Nephron (organoid): ENCODE data around the gene BRICD5.

ENCODE experiments used
- H3K27ac Mint-ChIP-seq, 3 experiments: 2 replicates each; pipeline ENCODE4 v1.8.0; 2020; ENCODE audit warnings: mixed read lengths in 3 of 3, mild to moderate bottlenecking in 2 of 3, moderate library complexity in 1 of 3
- H3K27me3 Mint-ChIP-seq: 2 replicates; pipeline ENCODE4 v1.8.0; 2021; ENCODE audit warnings: low read depth, mild to moderate bottlenecking, moderate library complexity, mixed read lengths
- H3K36me3 Mint-ChIP-seq: 2 replicates; pipeline ENCODE4 v1.8.0; 2020; ENCODE audit warnings: low read depth, mixed read lengths
- H3K4me1 Mint-ChIP-seq: 2 replicates; pipeline ENCODE4 v1.8.0; 2020; ENCODE audit warnings: mixed read lengths
- H3K4me3 Mint-ChIP-seq, 3 experiments: 2 replicates each; pipeline ENCODE4 v1.8.0; 2020; ENCODE audit warnings: mild to moderate bottlenecking in 3 of 3, mixed read lengths in 3 of 3, moderate library complexity in 2 of 3
- H3K9me3 Mint-ChIP-seq: 2 replicates; pipeline ENCODE4 v1.8.0; 2020; ENCODE audit warnings: mixed read lengths
- CTCF ChIP-seq, 3 experiments: fragments of 200-600 bp; sonication (generic); IDR thresholded peaks; one replicate each; pipeline ENCODE4 v1.5.0; 2021; ENCODE audit warnings: antibody characterized with exemption in 3 of 3; ENCODE audit not compliant: unreplicated experiment in 3 of 3

BRICD5 gene

DNA sequence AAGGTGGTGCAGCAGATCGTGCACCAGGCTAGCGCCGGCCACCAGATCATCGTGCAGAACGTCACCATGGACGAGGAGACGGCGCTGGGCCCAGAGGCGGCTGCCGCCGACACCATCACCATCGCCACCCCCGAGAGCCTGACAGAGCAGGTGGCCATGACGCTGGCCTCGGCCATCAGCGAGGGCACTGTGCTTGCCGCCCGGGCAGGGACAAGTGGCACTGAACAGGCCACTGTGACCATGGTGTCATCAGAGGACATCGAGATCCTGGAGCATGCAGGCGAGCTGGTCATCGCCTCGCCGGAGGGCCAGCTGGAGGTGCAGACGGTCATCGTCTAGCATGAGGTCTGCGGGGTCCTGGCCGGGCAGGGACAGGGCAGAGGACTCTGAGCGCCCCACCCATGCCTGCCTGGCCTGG is 24.6 kb upstream of the BRICD5 start:
- TF ChIP-seq CTCF (IDR thresholded peaks at IDR 0.05; ENCODE audit: unreplicated experiment in 3 of 3) = no peak
- H3K27me3 Mint-ChIP-seq = peaks cover 37% of the 10 kb centered on the region
- H3K4me1 Mint-ChIP-seq = no peaks in the 10 kb centered on the region

GRCh38 chr16:2234813-2235170 is 24.1 kb upstream of the BRICD5 start:
- Mint-ChIP-seq H3K36me3 (peaks cover 4% of the 10 kb centered on the region), H3K4me1 (no peaks in the 10 kb centered on the region), H3K4me3 (no peak overlapping the region), H3K9me3 (no peaks in the 10 kb centered on the region), H3K27ac (no peak overlapping the region), H3K27me3 (peaks cover 34% of the 10 kb centered on the region)
- no peak for TF ChIP-seq CTCF (IDR thresholded peaks at IDR 0.05; ENCODE audit: unreplicated experiment in 3 of 3)

More for the DNA sequence above, 24.6 kb upstream of the BRICD5 start:
- H3K27ac Mint-ChIP-seq = no peak overlapping the region
- no peaks in the 10 kb centered on the region for H3K9me3 Mint-ChIP-seq
- H3K36me3 Mint-ChIP-seq = no peaks in the 10 kb centered on the region
- no peak overlapping the region for H3K4me3 Mint-ChIP-seq

DNA sequence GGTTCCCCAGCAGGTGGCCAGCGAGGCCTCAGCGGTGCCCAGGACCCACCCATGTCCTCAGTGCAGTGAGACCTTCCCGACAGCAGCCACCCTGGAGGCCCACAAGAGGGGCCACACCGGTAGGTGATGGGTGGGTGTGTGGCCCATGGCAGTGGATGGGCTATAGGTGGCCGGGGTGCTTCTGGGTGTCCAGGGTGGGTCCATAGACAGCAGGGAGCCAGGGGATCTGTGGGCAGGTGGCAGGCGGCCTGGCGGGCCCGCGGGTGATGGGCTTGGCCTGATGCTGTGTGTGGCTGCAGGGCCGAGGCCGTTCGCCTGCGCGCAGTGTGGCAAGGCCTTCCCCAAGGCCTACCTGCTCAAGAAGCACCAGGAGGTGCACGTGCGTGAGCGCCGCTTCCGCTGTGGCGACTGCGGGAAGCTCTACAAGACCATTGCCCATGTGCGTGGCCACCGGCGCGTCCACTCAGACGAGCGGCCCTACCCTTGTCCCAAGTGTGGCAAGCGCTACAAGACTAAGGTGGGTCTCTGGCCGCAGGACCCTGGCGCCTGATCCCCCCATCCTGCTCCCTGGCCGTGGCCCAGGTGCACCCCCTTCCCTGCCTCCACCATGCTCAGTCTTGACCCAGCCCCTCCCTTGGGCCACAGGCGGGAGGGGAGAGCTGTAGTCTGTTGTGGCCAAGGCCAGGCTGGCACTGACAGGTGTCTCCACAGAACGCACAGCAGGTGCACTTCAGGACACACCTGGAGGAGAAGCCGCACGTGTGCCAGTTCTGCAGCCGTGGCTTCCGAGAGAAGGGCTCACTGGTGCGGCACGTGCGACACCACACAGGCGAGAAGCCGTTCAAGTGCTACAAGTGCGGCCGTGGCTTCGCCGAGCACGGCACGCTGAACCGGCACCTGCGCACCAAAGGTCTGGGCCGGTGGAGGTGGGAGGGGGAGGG is 23.5 kb upstream of the BRICD5 start:
- no peak overlapping the region for H3K27ac Mint-ChIP-seq
- H3K4me3 Mint-ChIP-seq = no peak overlapping the region
- TF ChIP-seq CTCF (IDR thresholded peaks at IDR 0.05; ENCODE audit: unreplicated experiment in 3 of 3) = no peak
- H3K36me3 Mint-ChIP-seq = peaks cover 4% of the 10 kb centered on the region
- H3K4me1 Mint-ChIP-seq = no peaks in the 10 kb centered on the region
- peaks cover 29% of the 10 kb centered on the region for H3K27me3 Mint-ChIP-seq
- H3K9me3 Mint-ChIP-seq = no peaks in the 10 kb centered on the region

DNA sequence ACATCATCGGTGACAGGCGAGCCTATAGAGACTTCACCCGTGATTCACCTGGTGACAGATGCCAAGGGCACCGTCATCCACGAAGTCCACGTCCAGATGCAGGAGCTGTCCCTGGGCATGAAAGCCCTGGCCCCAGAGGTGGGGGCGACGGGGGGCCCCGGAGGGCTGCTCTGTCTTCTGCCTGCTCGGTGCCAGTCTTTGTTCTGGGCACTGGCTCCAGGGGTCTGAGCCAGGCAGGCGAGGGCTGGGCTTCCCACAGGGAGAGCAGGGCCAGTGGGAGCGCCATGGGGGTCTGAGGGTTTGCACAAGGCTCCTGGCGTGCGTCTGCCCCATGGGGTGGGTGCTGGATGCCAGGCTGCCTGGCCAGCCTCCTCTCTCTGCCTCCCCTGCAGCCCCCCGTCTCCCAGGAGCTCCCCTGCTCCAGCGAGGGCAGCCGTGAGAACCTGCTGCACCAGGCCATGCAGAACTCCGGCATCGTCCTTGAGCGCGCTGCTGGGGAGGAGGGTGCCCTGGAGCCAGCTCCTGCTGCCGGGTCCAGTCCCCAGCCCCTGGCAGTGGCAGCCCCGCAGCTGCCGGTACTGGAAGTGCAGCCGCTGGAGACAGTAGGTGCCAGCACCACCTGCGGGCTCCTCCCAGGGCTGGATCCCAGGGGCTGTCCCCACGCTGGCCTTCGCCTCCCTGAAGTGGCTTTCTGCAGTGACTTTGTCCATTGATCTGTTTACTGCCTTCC is 22.5 kb upstream of the BRICD5 start:
- Mint-ChIP-seq H3K9me3 (no peaks in the 10 kb centered on the region), H3K27ac (no peak overlapping the region), H3K4me3 (no peak overlapping the region), H3K36me3 (peaks cover 4% of the 10 kb centered on the region), H3K27me3 (peaks cover 25% of the 10 kb centered on the region), H3K4me1 (no peaks in the 10 kb centered on the region)
- TF ChIP-seq CTCF (IDR thresholded peaks at IDR 0.05; ENCODE audit: unreplicated experiment in 3 of 3) = no peak

GRCh38 chr16:2232094-2232990 is 21.7 kb upstream of the BRICD5 start:
- H3K27ac Mint-ChIP-seq = no peak overlapping the region
- no peaks in the 10 kb centered on the region for H3K9me3 Mint-ChIP-seq

More at GRCh38 chr16:2232094-2232990, 21.7 kb upstream of the BRICD5 start:
- Mint-ChIP-seq H3K4me3 (no peak overlapping the region), H3K27me3 (peaks cover 21% of the 10 kb centered on the region), H3K4me1 (no peaks in the 10 kb centered on the region), H3K36me3 (peaks cover 4% of the 10 kb centered on the region)
- TF ChIP-seq CTCF (IDR thresholded peaks at IDR 0.05; ENCODE audit: unreplicated experiment in 3 of 3) = no peak
